ENCODE data around the gene RREB1. TPM values are rescaled to one million over a fixed set of nuclear protein-coding genes. Genes with fewer than 3 reads are reported as not detected.
A peak's percentile ranks its signal among the peaks of the same experiment; 100 is the strongest.

Gene RREB1
- polyA plus RNA-seq, 2 donors, result 13.0 to 19.7 TPM

DNA sequence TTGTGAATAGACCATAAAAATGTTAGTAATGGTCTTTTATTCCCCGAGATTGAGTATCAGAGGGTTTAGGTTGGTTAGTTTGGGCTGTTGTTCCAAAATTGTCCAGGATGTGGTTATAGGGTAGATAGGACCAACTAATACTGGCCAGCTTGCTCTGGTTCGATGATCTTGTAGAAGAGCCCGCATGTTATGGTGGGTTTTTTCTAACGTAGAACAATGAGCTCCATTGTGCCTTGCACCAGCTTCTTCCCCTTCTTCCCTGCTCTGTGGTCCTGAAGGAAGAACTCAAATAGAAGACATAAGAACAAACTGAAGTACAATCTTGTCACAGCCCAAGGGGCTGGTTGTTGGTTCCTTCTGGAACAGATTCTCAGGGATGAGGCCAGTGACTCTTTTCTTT, 70.5 kb downstream of the RREB1 start:
- no peaks in the 10 kb centered on the region for H3K9me3 ChIP-seq (ENCODE audit: control insufficient read depth in 2 of 2, insufficient read depth in 1 of 2, low read depth in 1 of 2, low read length in 1 of 2)
- H3K4me1 ChIP-seq (ENCODE audit: control insufficient read depth in 2 of 2, insufficient read depth in 2 of 2, low read length in 1 of 2), result peaks cover 0 to 4% of the 10 kb centered on the region in 2 donors
- no peaks in the 10 kb centered on the region for H3K27me3 ChIP-seq (ENCODE audit: control insufficient read depth in 1 of 2, insufficient read depth in 2 of 2, low read length in 2 of 2)
- WGBS, 2 donors, result 93% methylated on average over 4 of the region's 4 CpGs
- H3K36me3 ChIP-seq (ENCODE audit: control insufficient read depth in 2 of 2, insufficient read depth in 2 of 2, low read length in 1 of 2), result peaks cover 13% of the 10 kb centered on the region in 2 donors
- no peak overlapping the region for H3K4me3 ChIP-seq (ENCODE audit: low read depth in 1 of 2, low read length in 2 of 2)
- no peak overlapping the region for H3K27ac ChIP-seq (ENCODE audit: low read depth in 2 of 2, low read length in 1 of 2)

GRCh38 chr6:7180751-7181150, 73.0 kb downstream of the RREB1 start:
- WGBS, 2 donors, result 96 to 97% methylated on average over 4 of the region's 4 CpGs
- no peaks in the 10 kb centered on the region for H3K9me3 ChIP-seq (ENCODE audit: control insufficient read depth in 2 of 2, insufficient read depth in 1 of 2, low read depth in 1 of 2, low read length in 1 of 2)
- no peak overlapping the region for H3K27ac ChIP-seq (ENCODE audit: low read depth in 2 of 2, low read length in 1 of 2)
- no peaks in the 10 kb centered on the region for H3K27me3 ChIP-seq (ENCODE audit: control insufficient read depth in 1 of 2, insufficient read depth in 2 of 2, low read length in 2 of 2)
- peaks cover 13 to 19% of the 10 kb centered on the region in 2 donors for H3K36me3 ChIP-seq (ENCODE audit: control insufficient read depth in 2 of 2, insufficient read depth in 2 of 2, low read length in 1 of 2)
- no peak overlapping the region for H3K4me3 ChIP-seq (ENCODE audit: low read depth in 1 of 2, low read length in 2 of 2)
- no peaks in the 10 kb centered on the region for H3K4me1 ChIP-seq (ENCODE audit: control insufficient read depth in 2 of 2, insufficient read depth in 2 of 2, low read length in 1 of 2)

- H3K36me3 ChIP-seq (ENCODE audit: control insufficient read depth in 2 of 2, insufficient read depth in 2 of 2, low read length in 1 of 2), result peaks cover 16 to 20% of the 10 kb centered on the region in 2 donors
- WGBS, 2 donors, result 64 to 67% methylated on average over 3 of the region's 3 CpGs
These were observed 75.9 kb downstream of the RREB1 start for GRCh38 chr6:7183707-7184106.

DNA sequence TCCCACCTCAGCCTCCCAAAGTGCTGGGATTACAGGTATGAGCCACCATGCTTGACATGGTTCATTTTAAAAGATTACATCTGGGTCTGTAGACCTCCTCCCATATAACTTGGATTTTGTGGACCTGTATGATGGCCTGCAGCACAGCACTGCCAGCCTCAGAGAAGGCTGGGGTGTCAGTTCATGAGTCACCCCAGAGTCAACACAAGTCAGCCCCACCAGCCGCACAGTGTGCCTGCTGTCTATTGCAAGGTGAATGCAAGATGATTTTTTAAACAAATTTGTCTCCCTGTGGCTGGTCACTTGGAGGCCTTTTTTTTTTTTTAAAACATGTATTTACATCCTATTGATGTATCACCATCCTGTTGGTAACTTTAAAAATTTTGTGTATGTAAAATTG, 76.7 kb downstream of the RREB1 start:
- Histone ChIP-seq H3K27ac (ENCODE audit: low read depth in 2 of 2, low read length in 1 of 2) (peak overlapping the region in 1 of 2 donors; percentile 30), H3K36me3 (ENCODE audit: control insufficient read depth in 2 of 2, insufficient read depth in 2 of 2, low read length in 1 of 2) (peaks cover 16 to 26% of the 10 kb centered on the region in 2 donors), H3K27me3 (ENCODE audit: control insufficient read depth in 1 of 2, insufficient read depth in 2 of 2, low read length in 2 of 2) (no peaks in the 10 kb centered on the region), H3K9me3 (ENCODE audit: control insufficient read depth in 2 of 2, insufficient read depth in 1 of 2, low read depth in 1 of 2, low read length in 1 of 2) (no peaks in the 10 kb centered on the region), H3K4me3 (ENCODE audit: low read depth in 1 of 2, low read length in 2 of 2) (no peak overlapping the region), H3K4me1 (ENCODE audit: control insufficient read depth in 2 of 2, insufficient read depth in 2 of 2, low read length in 1 of 2) (peaks cover 0 to 3% of the 10 kb centered on the region in 2 donors)
- 72 to 81% methylated on average over 1 of the region's 1 CpG for WGBS, 2 donors

More at GRCh38 chr6:7183707-7184106, 75.9 kb downstream of the RREB1 start:
- H3K4me3 ChIP-seq (ENCODE audit: low read depth in 1 of 2, low read length in 2 of 2), result no peak overlapping the region
- peak overlapping the region in 1 of 2 donors; percentile 74 for H3K27ac ChIP-seq (ENCODE audit: low read depth in 2 of 2, low read length in 1 of 2)
- H3K9me3 ChIP-seq (ENCODE audit: control insufficient read depth in 2 of 2, insufficient read depth in 1 of 2, low read depth in 1 of 2, low read length in 1 of 2), result no peaks in the 10 kb centered on the region
- H3K27me3 ChIP-seq (ENCODE audit: control insufficient read depth in 1 of 2, insufficient read depth in 2 of 2, low read length in 2 of 2), result no peaks in the 10 kb centered on the region
- H3K4me1 ChIP-seq (ENCODE audit: control insufficient read depth in 2 of 2, insufficient read depth in 2 of 2, low read length in 1 of 2), result no peaks in the 10 kb centered on the region

- Histone ChIP-seq H3K9me3 (ENCODE audit: control insufficient read depth in 2 of 2, insufficient read depth in 1 of 2, low read depth in 1 of 2, low read length in 1 of 2) (no peaks in the 10 kb centered on the region), H3K4me3 (ENCODE audit: low read depth in 1 of 2, low read length in 2 of 2) (no peak overlapping the region), H3K36me3 (ENCODE audit: control insufficient read depth in 2 of 2, insufficient read depth in 2 of 2, low read length in 1 of 2) (peaks cover 13 to 24% of the 10 kb centered on the region in 2 donors), H3K4me1 (ENCODE audit: control insufficient read depth in 2 of 2, insufficient read depth in 2 of 2, low read length in 1 of 2) (peaks cover 0 to 3% of the 10 kb centered on the region in 2 donors), H3K27ac (ENCODE audit: low read depth in 2 of 2, low read length in 1 of 2) (no peak overlapping the region), H3K27me3 (ENCODE audit: control insufficient read depth in 1 of 2, insufficient read depth in 2 of 2, low read length in 2 of 2) (no peaks in the 10 kb centered on the region)
- 91 to 98% methylated on average over 4 of the region's 4 CpGs for WGBS, 2 donors
These were observed 77.8 kb downstream of the RREB1 start for GRCh38 chr6:7185561-7185960.

DNA sequence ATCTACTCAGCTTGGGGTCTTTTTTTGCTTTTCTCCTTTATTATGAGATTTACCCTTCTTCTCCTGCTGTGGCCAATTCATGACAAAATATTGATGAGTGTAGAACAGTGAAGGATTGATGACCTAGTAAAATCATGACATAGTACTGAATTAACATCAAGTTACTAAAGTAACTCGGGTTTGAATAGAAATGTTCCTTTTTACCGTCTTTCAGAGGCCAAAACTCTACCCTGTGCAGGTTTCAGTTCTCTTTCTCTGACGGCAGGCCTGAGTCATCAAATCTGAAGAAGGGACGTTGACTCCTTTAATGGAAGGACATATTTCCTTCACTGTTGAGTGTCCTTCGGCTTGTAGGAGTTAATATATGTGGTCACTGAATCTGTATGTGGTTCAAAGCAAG, 80.7 kb downstream of the RREB1 start:
- no peak overlapping the region for H3K27ac ChIP-seq (ENCODE audit: low read depth in 2 of 2, low read length in 1 of 2)
- H3K4me3 ChIP-seq (ENCODE audit: low read depth in 1 of 2, low read length in 2 of 2), result no peak overlapping the region
- 73 to 81% methylated on average over 5 of the region's 5 CpGs for WGBS, 2 donors
- H3K27me3 ChIP-seq (ENCODE audit: control insufficient read depth in 1 of 2, insufficient read depth in 2 of 2, low read length in 2 of 2), result no peaks in the 10 kb centered on the region
- H3K9me3 ChIP-seq (ENCODE audit: control insufficient read depth in 2 of 2, insufficient read depth in 1 of 2, low read depth in 1 of 2, low read length in 1 of 2), result no peaks in the 10 kb centered on the region
- peaks cover 0 to 3% of the 10 kb centered on the region in 2 donors for H3K4me1 ChIP-seq (ENCODE audit: control insufficient read depth in 2 of 2, insufficient read depth in 2 of 2, low read length in 1 of 2)
- H3K36me3 ChIP-seq (ENCODE audit: control insufficient read depth in 2 of 2, insufficient read depth in 2 of 2, low read length in 1 of 2), result peaks cover 3 to 19% of the 10 kb centered on the region in 2 donors

DNA sequence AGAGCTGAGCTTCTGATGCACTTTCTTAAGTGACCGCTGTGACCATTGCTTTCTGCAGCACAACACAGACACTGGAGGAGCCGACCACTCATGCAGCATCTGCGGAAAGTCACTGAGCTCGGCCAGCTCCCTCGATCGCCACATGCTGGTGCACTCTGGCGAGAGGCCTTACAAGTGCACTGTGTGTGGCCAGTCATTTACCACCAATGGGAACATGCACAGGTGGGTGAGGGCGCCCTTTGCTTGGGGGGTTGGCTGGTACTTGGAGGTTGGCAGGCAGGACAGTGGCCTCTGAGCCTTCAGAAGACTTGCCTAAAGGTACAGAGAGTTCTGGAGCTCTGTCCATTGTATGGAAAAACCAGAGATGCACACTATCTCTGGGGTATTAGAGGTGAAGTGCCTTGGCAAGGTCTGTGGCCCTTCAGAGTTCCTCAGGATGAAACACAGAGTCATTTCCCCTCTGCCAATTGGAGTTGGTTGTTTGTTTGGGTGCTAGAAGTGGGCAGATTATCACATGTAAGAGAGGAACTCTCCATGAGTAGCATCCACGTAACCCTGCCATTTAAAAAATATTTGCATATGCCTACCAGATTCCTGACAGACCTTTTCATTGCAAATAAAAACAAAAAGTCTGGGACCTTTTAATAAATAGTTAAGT, 81.5 kb downstream of the RREB1 start:
- WGBS, 2 donors, result 77 to 89% methylated on average over 9 of the region's 9 CpGs
- Histone ChIP-seq H3K36me3 (ENCODE audit: control insufficient read depth in 2 of 2, insufficient read depth in 2 of 2, low read length in 1 of 2) (peaks cover 3 to 15% of the 10 kb centered on the region in 2 donors), H3K27ac (ENCODE audit: low read depth in 2 of 2, low read length in 1 of 2) (peak overlapping the region; percentile 14 to 17), H3K4me3 (ENCODE audit: low read depth in 1 of 2, low read length in 2 of 2) (no peak overlapping the region), H3K27me3 (ENCODE audit: control insufficient read depth in 1 of 2, insufficient read depth in 2 of 2, low read length in 2 of 2) (no peaks in the 10 kb centered on the region), H3K4me1 (ENCODE audit: control insufficient read depth in 2 of 2, insufficient read depth in 2 of 2, low read length in 1 of 2) (peaks cover 0 to 3% of the 10 kb centered on the region in 2 donors), H3K9me3 (ENCODE audit: control insufficient read depth in 2 of 2, insufficient read depth in 1 of 2, low read depth in 1 of 2, low read length in 1 of 2) (no peaks in the 10 kb centered on the region)

GRCh38 chr6:7190791-7191190, 83.0 kb downstream of the RREB1 start:
- no peak overlapping the region for H3K4me3 ChIP-seq (ENCODE audit: low read depth in 1 of 2, low read length in 2 of 2)
- peaks cover 5 to 13% of the 10 kb centered on the region in 2 donors for H3K36me3 ChIP-seq (ENCODE audit: control insufficient read depth in 2 of 2, insufficient read depth in 2 of 2, low read length in 1 of 2)
- H3K4me1 ChIP-seq (ENCODE audit: control insufficient read depth in 2 of 2, insufficient read depth in 2 of 2, low read length in 1 of 2), result peaks cover 0 to 8% of the 10 kb centered on the region in 2 donors
- no peaks in the 10 kb centered on the region for H3K9me3 ChIP-seq (ENCODE audit: control insufficient read depth in 2 of 2, insufficient read depth in 1 of 2, low read depth in 1 of 2, low read length in 1 of 2)
- 93% methylated on average over 2 of the region's 2 CpGs for WGBS, 2 donors
- no peak overlapping the region for H3K27ac ChIP-seq (ENCODE audit: low read depth in 2 of 2, low read length in 1 of 2)
- no peaks in the 10 kb centered on the region for H3K27me3 ChIP-seq (ENCODE audit: control insufficient read depth in 1 of 2, insufficient read depth in 2 of 2, low read length in 2 of 2)

DNA sequence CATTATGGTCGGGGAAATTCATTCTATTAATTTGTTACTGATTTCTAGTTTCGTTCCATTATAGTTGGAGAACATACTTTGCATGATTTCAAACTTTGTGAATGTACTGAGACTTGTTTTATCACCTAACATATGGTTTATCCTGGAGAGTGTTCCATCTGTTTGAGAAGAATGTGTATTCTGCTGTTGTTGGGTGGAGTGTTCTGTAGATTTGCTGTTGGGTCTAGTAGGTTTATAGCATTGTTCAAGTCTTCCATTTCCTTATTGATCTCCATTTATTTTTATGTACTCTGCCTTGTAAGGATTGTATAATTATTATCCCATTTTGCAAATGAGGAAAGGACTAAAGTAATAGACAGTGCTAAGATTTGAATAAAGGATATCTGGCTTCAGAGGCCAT, 85.4 kb downstream of the RREB1 start:
- Histone ChIP-seq H3K4me1 (ENCODE audit: control insufficient read depth in 2 of 2, insufficient read depth in 2 of 2, low read length in 1 of 2) (peaks cover 0 to 10% of the 10 kb centered on the region in 2 donors), H3K27me3 (ENCODE audit: control insufficient read depth in 1 of 2, insufficient read depth in 2 of 2, low read length in 2 of 2) (no peaks in the 10 kb centered on the region), H3K4me3 (ENCODE audit: low read depth in 1 of 2, low read length in 2 of 2) (no peak overlapping the region), H3K36me3 (ENCODE audit: control insufficient read depth in 2 of 2, insufficient read depth in 2 of 2, low read length in 1 of 2) (peaks cover 10 to 18% of the 10 kb centered on the region in 2 donors), H3K9me3 (ENCODE audit: control insufficient read depth in 2 of 2, insufficient read depth in 1 of 2, low read depth in 1 of 2, low read length in 1 of 2) (no peaks in the 10 kb centered on the region), H3K27ac (ENCODE audit: low read depth in 2 of 2, low read length in 1 of 2) (no peak overlapping the region)
- WGBS, 2 donors, result 98% methylated on average over 2 of the region's 2 CpGs

GRCh38 chr6:7194657-7195056, 86.9 kb downstream of the RREB1 start:
- 66 to 78% methylated on average over 3 of the region's 3 CpGs for WGBS, 2 donors
- Histone ChIP-seq H3K27me3 (ENCODE audit: control insufficient read depth in 1 of 2, insufficient read depth in 2 of 2, low read length in 2 of 2) (no peaks in the 10 kb centered on the region), H3K4me3 (ENCODE audit: low read depth in 1 of 2, low read length in 2 of 2) (no peak overlapping the region), H3K9me3 (ENCODE audit: control insufficient read depth in 2 of 2, insufficient read depth in 1 of 2, low read depth in 1 of 2, low read length in 1 of 2) (no peaks in the 10 kb centered on the region), H3K27ac (ENCODE audit: low read depth in 2 of 2, low read length in 1 of 2) (no peak overlapping the region), H3K4me1 (ENCODE audit: control insufficient read depth in 2 of 2, insufficient read depth in 2 of 2, low read length in 1 of 2) (peaks cover 0 to 7% of the 10 kb centered on the region in 2 donors), H3K36me3 (ENCODE audit: control insufficient read depth in 2 of 2, insufficient read depth in 2 of 2, low read length in 1 of 2) (peaks cover 9 to 11% of the 10 kb centered on the region in 2 donors)

Data from esophagus (tissue), 2 donors.